SJCRH30 (cell line): ENCODE data around the gene NDUFB4. TPM values are rescaled to one million over a fixed set of nuclear protein-coding genes. Genes with fewer than 3 reads are reported as not detected.

Source experiments
- DNase-seq, 2 experiments: peaks; one replicate each; pipeline ENCODE4 v3.0.0-alpha.2; 2015 to 2020
- H3K27ac ChIP-seq: fragments of 250-450 bp; sonication (Bioruptor Pico); 2 replicates; pipeline ENCODE4 v1.5.1; 2020; ENCODE audit warnings: mild to moderate bottlenecking, moderate library complexity
- H3K27me3 ChIP-seq: fragments of 250-450 bp; sonication (Bioruptor Pico); 2 replicates; pipeline ENCODE4 v1.5.1; 2020; ENCODE audit warnings: mild to moderate bottlenecking, moderate library complexity
- H3K36me3 ChIP-seq: fragments of 250-450 bp; sonication (Bioruptor Pico); 2 replicates; pipeline ENCODE4 v1.5.1; 2020; ENCODE audit warnings: mild to moderate bottlenecking, moderate library complexity
- H3K4me1 ChIP-seq: fragments of 250-450 bp; sonication (Bioruptor Pico); 2 replicates; pipeline ENCODE4 v1.5.1; 2020; ENCODE audit warnings: mild to moderate bottlenecking, moderate library complexity
- H3K4me3 ChIP-seq: fragments of 250-450 bp; sonication (Bioruptor Pico); 2 replicates; pipeline ENCODE4 v1.5.1; 2020; ENCODE audit warnings: mild to moderate bottlenecking, moderate library complexity
- H3K9me3 ChIP-seq: fragments of 250-450 bp; sonication (Bioruptor Pico); replicated peaks from 2 replicates; pipeline ENCODE4 v1.5.1; 2020; ENCODE audit warnings: mild to moderate bottlenecking, moderate library complexity
- total RNA-seq: library from RNA; depleted of rRNA; stranded (reverse); fragments of >200 nt; shearing (Covaris generic); gene quantifications from 2 replicates; pipeline ENCODE4 v1.2.3, GENCODE V29; 2014

The NDUFB4 gene
- total RNA-seq, 1 experiment from 2014 or later: 160 TPM

GRCh38 chr3:120566243-120566975 is 29.7 kb upstream of the NDUFB4 start:
- no peak overlapping the region for H3K27ac ChIP-seq
- no peak for DNase-seq

GRCh38 chr3:120567370-120568201 is 28.6 kb upstream of the NDUFB4 start:
- peak overlapping the region; percentile 48 for H3K4me3 ChIP-seq
- no peaks in the 10 kb centered on the region for H3K9me3 ChIP-seq
- H3K36me3 ChIP-seq: no peaks in the 10 kb centered on the region
- H3K27ac ChIP-seq: no peak overlapping the region
- H3K4me1 ChIP-seq: no peaks in the 10 kb centered on the region
- H3K27me3 ChIP-seq: no peaks in the 10 kb centered on the region
- DNase-seq: peak; percentile 40 to 70

More at GRCh38 chr3:120566243-120566975, 29.7 kb upstream of the NDUFB4 start:
- H3K4me1 ChIP-seq: no peaks in the 10 kb centered on the region
- no peaks in the 10 kb centered on the region for H3K9me3 ChIP-seq
- H3K36me3 ChIP-seq: no peaks in the 10 kb centered on the region
- peak overlapping the region; percentile 48; the same call in 1 of the 2 replicates for H3K4me3 ChIP-seq
- no peaks in the 10 kb centered on the region for H3K27me3 ChIP-seq

GRCh38 chr3:120568202-120568531 is 28.0 kb upstream of the NDUFB4 start:
- Histone ChIP-seq H3K27me3 (no peaks in the 10 kb centered on the region), H3K4me3 (no peak overlapping the region), H3K4me1 (no peaks in the 10 kb centered on the region), H3K27ac (no peak overlapping the region), H3K36me3 (no peaks in the 10 kb centered on the region), H3K9me3 (no peaks in the 10 kb centered on the region)
- DNase-seq: no peak

GRCh38 chr3:120568598-120568997 is 27.5 kb upstream of the NDUFB4 start:
- Histone ChIP-seq H3K4me3 (no peak overlapping the region), H3K27me3 (no peaks in the 10 kb centered on the region), H3K27ac (no peak overlapping the region), H3K9me3 (no peaks in the 10 kb centered on the region), H3K4me1 (no peaks in the 10 kb centered on the region), H3K36me3 (no peaks in the 10 kb centered on the region)
- DNase-seq: no peak

GRCh38 chr3:120569222-120570057 is 26.7 kb upstream of the NDUFB4 start:
- no peak for DNase-seq
- H3K4me3 ChIP-seq: no peak overlapping the region
- no peaks in the 10 kb centered on the region for H3K36me3 ChIP-seq
- H3K9me3 ChIP-seq: no peaks in the 10 kb centered on the region
- H3K4me1 ChIP-seq: no peaks in the 10 kb centered on the region
- H3K27me3 ChIP-seq: no peaks in the 10 kb centered on the region
- H3K27ac ChIP-seq: no peak overlapping the region

GRCh38 chr3:120572027-120572426 is 24.1 kb upstream of the NDUFB4 start:
- H3K4me3 ChIP-seq: no peak overlapping the region
- H3K27me3 ChIP-seq: no peaks in the 10 kb centered on the region
- no peak overlapping the region for H3K27ac ChIP-seq
- no peaks in the 10 kb centered on the region for H3K4me1 ChIP-seq
- H3K9me3 ChIP-seq: no peaks in the 10 kb centered on the region
- DNase-seq: no peak
- no peaks in the 10 kb centered on the region for H3K36me3 ChIP-seq

- DNase-seq: no peak
Observed at GRCh38 chr3:120587332-120587975, 8.7 kb upstream of the NDUFB4 start.

GRCh38 chr3:120595788-120596115 is 384 bp upstream of the NDUFB4 start:
- Histone ChIP-seq H3K27ac (no peak overlapping the region), H3K4me1 (no peaks in the 10 kb centered on the region), H3K27me3 (no peaks in the 10 kb centered on the region), H3K9me3 (no peaks in the 10 kb centered on the region), H3K36me3 (peaks cover 3% of the 10 kb centered on the region; the same call in 1 of the 2 replicates), H3K4me3 (peak overlapping the region; percentile 70)
- DNase-seq: no peak

More at GRCh38 chr3:120587332-120587975, 8.7 kb upstream of the NDUFB4 start:
- Histone ChIP-seq H3K9me3 (no peaks in the 10 kb centered on the region), H3K4me3 (no peak overlapping the region), H3K27ac (no peak overlapping the region), H3K36me3 (no peaks in the 10 kb centered on the region), H3K4me1 (no peaks in the 10 kb centered on the region), H3K27me3 (no peaks in the 10 kb centered on the region)

GRCh38 chr3:120596853-120597223 is 702 bp downstream of the NDUFB4 start:
- Histone ChIP-seq H3K4me3 (peak overlapping the region; percentile 70), H3K9me3 (no peaks in the 10 kb centered on the region), H3K27me3 (no peaks in the 10 kb centered on the region), H3K36me3 (peaks cover 9% of the 10 kb centered on the region), H3K27ac (peak overlapping the region; percentile 76), H3K4me1 (no peaks in the 10 kb centered on the region)
- no peak for DNase-seq

GRCh38 chr3:120597445-120598049 is 1.4 kb downstream of the NDUFB4 start:
- Histone ChIP-seq H3K4me3 (no peak overlapping the region; the same call in 1 of the 2 replicates), H3K36me3 (peaks cover 16% of the 10 kb centered on the region), H3K4me1 (no peaks in the 10 kb centered on the region), H3K9me3 (no peaks in the 10 kb centered on the region), H3K27me3 (no peaks in the 10 kb centered on the region), H3K27ac (no peak overlapping the region)
- no peak for DNase-seq

- no peaks in the 10 kb centered on the region for H3K9me3 ChIP-seq
- H3K27me3 ChIP-seq: no peaks in the 10 kb centered on the region
- H3K4me1 ChIP-seq: no peaks in the 10 kb centered on the region
- H3K4me3 ChIP-seq: no peak overlapping the region
- no peak overlapping the region for H3K27ac ChIP-seq
- peaks cover 16% of the 10 kb centered on the region for H3K36me3 ChIP-seq
- no peak for DNase-seq
Observed at GRCh38 chr3:120599211-120599610, 3.1 kb downstream of the NDUFB4 start.

- Histone ChIP-seq H3K27ac (no peak overlapping the region), H3K27me3 (no peaks in the 10 kb centered on the region), H3K4me3 (no peak overlapping the region), H3K36me3 (peaks cover 16% of the 10 kb centered on the region), H3K4me1 (no peaks in the 10 kb centered on the region), H3K9me3 (no peaks in the 10 kb centered on the region)
- DNase-seq: no peak
Observed at GRCh38 chr3:120601554-120601953, 5.4 kb downstream of the NDUFB4 start.

- Histone ChIP-seq H3K9me3 (no peaks in the 10 kb centered on the region), H3K36me3 (peaks cover 16% of the 10 kb centered on the region), H3K27ac (no peak overlapping the region), H3K27me3 (no peaks in the 10 kb centered on the region), H3K4me3 (no peak overlapping the region), H3K4me1 (no peaks in the 10 kb centered on the region)
- DNase-seq: no peak
Observed at GRCh38 chr3:120602682-120603081, 6.5 kb downstream of the NDUFB4 start.

- Histone ChIP-seq H3K4me3 (no peak overlapping the region), H3K27me3 (no peaks in the 10 kb centered on the region), H3K36me3 (peaks cover 13% of the 10 kb centered on the region), H3K9me3 (no peaks in the 10 kb centered on the region), H3K4me1 (no peaks in the 10 kb centered on the region), H3K27ac (no peak overlapping the region)
- no peak for DNase-seq
Observed at GRCh38 chr3:120604382-120604781, 8.2 kb downstream of the NDUFB4 start.
